Measurements from ENCODE around the gene ABHD16B.

GRCh38 chr20:63863798-63864544, 2.7 kb downstream of the ABHD16B start:
- TF ChIP-seq CTCF (IDR thresholded peaks at IDR 0.05) (peak; percentile 77), EZH2 (IDR thresholded peaks at IDR 0.05; ENCODE audit: borderline replicate concordance, insufficient read depth, low read depth, low read length, poor library complexity, severe bottlenecking) (no peak)
